PFSK-1 (cell line): Measurements from ENCODE around the gene SLC25A44.

Experiments used
- FOXP2 ChIP-seq: optimal IDR thresholded peaks from 2 replicates; pipeline ENCODE3; 2011; ENCODE audit warnings: borderline replicate concordance, control low read depth, inconsistent platforms; ENCODE audit not compliant: insufficient read depth; ENCODE audit errors: extremely low read length, extremely low read depth
- POLR2AphosphoS5 ChIP-seq: IDR thresholded peaks from 2 replicates; pipeline ENCODE4 v1.6.1; 2012; ENCODE audit warnings: low read depth, mild to moderate bottlenecking, control low read depth, low read length, moderate library complexity
- REST ChIP-seq, 2 experiments: IDR thresholded peaks; 2 replicates each; pipeline versions ENCODE4 v1.6.1 to v1.8.0; 2011 to 2012; ENCODE audit warnings: low read depth in 2 of 2, low read length in 2 of 2, control low read depth in 1 of 2, inconsistent platforms in 1 of 2, mild to moderate bottlenecking in 1 of 2, moderate library complexity in 1 of 2; ENCODE audit not compliant: insufficient read depth in 1 of 2
- SIN3A ChIP-seq: IDR thresholded peaks from 2 replicates; pipeline ENCODE4 v1.6.1; 2012; ENCODE audit warnings: mild to moderate bottlenecking, low read length, moderate library complexity, borderline replicate concordance; ENCODE audit not compliant: insufficient read depth
- TAF1 ChIP-seq: IDR thresholded peaks from 2 replicates; pipeline ENCODE4 v1.6.1; 2012; ENCODE audit warnings: low read length, control low read depth, borderline replicate concordance; ENCODE audit not compliant: insufficient read depth

GRCh38 chr1:156204686-156205085 lies 10.8 kb downstream of the SLC25A44 start:
- no peak for TF ChIP-seq TAF1
- no peak for TF ChIP-seq REST (IDR thresholded peaks at IDR 0.05; ENCODE audit: insufficient read depth in 1 of 2, low read depth in 2 of 2, low read length in 2 of 2)
- TF ChIP-seq POLR2AphosphoS5: no peak
- TF ChIP-seq SIN3A: no peak
- no peak for TF ChIP-seq FOXP2
